ENCODE measurements around the gene PPFIA3. TPM values are rescaled to one million over a fixed set of nuclear protein-coding genes. Genes with fewer than 3 reads are reported as not detected.

PPFIA3 gene
- total and polyA plus RNA-seq, 2 of the 4 experiments (the other 2 are of a cell fraction): 0.90 to 2.4 TPM

- TF ChIP-seq FOS (IDR thresholded peaks at IDR 0.05; ENCODE audit: low read depth, low read length) (no peak), MAZ (IDR thresholded peaks at IDR 0.05; ENCODE audit: borderline replicate concordance, low read depth, low read length) (no peak), CHD1 (IDR thresholded peaks at IDR 0.05; ENCODE audit: low read depth, low read length) (no peak), NFE2L2 (IDR thresholded peaks at IDR 0.05; ENCODE audit: low read depth, low read length) (no peak)
- dilution Hi-C loops (cut with HindIII; ENCODE audit: low sequenced_read_pairs, unreplicated experiment) (no loop called here), in situ Hi-C loops (cut with MboI; ENCODE audit: low sequenced_read_pairs) (loop anchor here (5.0 kb wide), 1 partner anchor 104 kb away; no protein-coding TSS in a partner anchor), intact Hi-C loops (cut with micrococcal nuclease) (loop anchor here (1.0 kb wide), 1 partner anchor 48 kb away; no protein-coding TSS in a partner anchor)
- no peak overlapping the region for H2AK9ac ChIP-seq (replicated peaks; ENCODE audit: low read depth, low read length, poor library complexity)
- DNase-seq (no peak), ATAC-seq (ENCODE audit: low read depth) (no peak)
- no peak overlapping the region for H2AFZ ChIP-seq (replicated peaks; ENCODE audit: low read length, poor library complexity)
- no peak overlapping the region for H2AK5ac ChIP-seq (ENCODE audit: low read depth, low read length)
- CTCF ChIA-PET: interaction anchor here (1.0 to 2.3 kb wide), 4 partner anchors 12 to 118 kb away, joined by 3 to 13 read pairs (median 4); partner anchors contain the start of gene LIN7B
- no peak overlapping the region for H2BK120ac ChIP-seq (ENCODE audit: low read depth, low read length)
- H3K9me3 ChIP-seq (ENCODE audit: control insufficient read depth, insufficient read depth, low read length): no peaks in the 10 kb centered on the region
- peaks cover 70% of the 10 kb centered on the region for H3K36me3 ChIP-seq (ENCODE audit: control insufficient read depth, insufficient read depth, low read length)
- no TSS peak for BruUV-seq (replicated peaks)
- H2BK20ac ChIP-seq (ENCODE audit: low read depth, low read length): no peak overlapping the region
- H3K4me3 ChIP-seq (ENCODE audit: insufficient read depth, low read depth, low read length): no peak overlapping the region
- no peak overlapping the region for H4K8ac ChIP-seq (ENCODE audit: low read depth in 2 of 2, low read length in 2 of 2)
- H3K9ac ChIP-seq (ENCODE audit: low read depth, low read length): no peak overlapping the region
- no peaks in the 10 kb centered on the region for H3K4me1 ChIP-seq (ENCODE audit: control insufficient read depth, insufficient read depth, low read length)
- H3K27ac ChIP-seq (ENCODE audit: insufficient read depth, low read length): no peak overlapping the region
- no peak overlapping the region for H4K5ac ChIP-seq (ENCODE audit: low read depth, low read length)
- H3K27me3 ChIP-seq (ENCODE audit: control insufficient read depth, insufficient read depth, low read length): no peaks in the 10 kb centered on the region
- H3K14ac ChIP-seq (replicated peaks; ENCODE audit: low read depth, low read length): no peak overlapping the region
- H2BK5ac ChIP-seq (ENCODE audit: low read depth, low read length, poor library complexity, severe bottlenecking): no peak overlapping the region
- H2BK15ac ChIP-seq (ENCODE audit: low read depth, low read length): no peak overlapping the region
- 80% methylated on average over 1 of the region's 4 CpGs; no CpG with 5 or more reads in 1 of the 2 experiments for WGBS, 2 experiments (ENCODE audit: extremely low coverage in 2 of 2, insufficient read length in 1 of 2)
- H4K91ac ChIP-seq (ENCODE audit: insufficient read depth, low read depth, low read length): no peak overlapping the region
- no peak overlapping the region for H3K4ac ChIP-seq (ENCODE audit: low read depth, low read length)
- no peak overlapping the region for H3K4me2 ChIP-seq (ENCODE audit: low read depth, low read length)
- peaks cover 67% of the 10 kb centered on the region for H4K20me1 ChIP-seq (ENCODE audit: insufficient read depth, low read length)
- no peak overlapping the region for H3K23ac ChIP-seq (ENCODE audit: low read depth, low read length)
- H3K18ac ChIP-seq (ENCODE audit: low read depth, low read length): no peak overlapping the region
- no peak overlapping the region for H3K56ac ChIP-seq (ENCODE audit: extremely low read depth, insufficient read depth, low read length)
- no peaks in the 10 kb centered on the region for H3K9me1 ChIP-seq (ENCODE audit: insufficient read depth, low read length)
- POLR2A ChIA-PET (ENCODE audit: unreplicated experiment): no interaction called here
- peaks cover 41 to 55% of the 10 kb centered on the region in 2 experiments for H3K79me1 ChIP-seq (ENCODE audit: low read depth in 1 of 2, low read length in 2 of 2)
These were observed 20.5 kb upstream of the PPFIA3 start for GRCh38 chr19:49098795-49099194.
